Pancreas (tissue), 10 donors: ENCODE data around the gene SRRD. TPM values are rescaled to one million over a fixed set of nuclear protein-coding genes. Genes with fewer than 3 reads are reported as not detected.

ENCODE experiments used
- ATAC-seq, 4 donors: fragments of 200-7000 bp; cut with Tn5 transposase; one replicate each; pipeline versions ENCODE4 v1.8.0 to v1.9.1; 2020; ENCODE audit warnings: mild to moderate bottlenecking in 4 of 4, moderate library complexity in 4 of 4
- DNase-seq, 6 donors: peaks; one replicate each; pipeline ENCODE4 v3.0.0-alpha.2; 2020
- FAIRE-seq: peaks from 2 replicates; lab custom pipeline; 2012; peaks lifted over from hg19 to GRCh38; lab: Jason Lieb, UNC
- H3K27ac ChIP-seq, 4 donors: fragments of 200-600 bp; sonication (generic); 1 replicate in 3 of 4; 2 replicates in 1 of 4; pipeline versions ENCODE4 v1.5.0 to v1.8.0; 2020
- H3K27me3 ChIP-seq, 4 donors: fragments of 200-600 bp; one replicate each; pipeline ENCODE4 v1.8.0; 2021
- H3K36me3 ChIP-seq, 3 donors: fragments of 200-600 bp; sonication (generic) in 1 of 3; one replicate each; pipeline versions ENCODE4 v1.5.0 to v1.8.0; 2020 to 2021
- H3K4me1 ChIP-seq, 3 donors: fragments of 200-600 bp; one replicate each; pipeline ENCODE4 v1.8.0; 2021
- H3K4me3 ChIP-seq, 4 donors: fragments of 200-600 bp; sonication (generic) in 2 of 4; one replicate each; pipeline versions ENCODE4 v1.5.0 to v1.8.0; 2020 to 2021
- H3K9me3 ChIP-seq, 4 donors: fragments of 200-600 bp; one replicate each; pipeline ENCODE4 v1.8.0; 2021
- CTCF ChIP-seq, 4 donors: fragments of 200-600 bp; sonication (generic) in 3 of 4; IDR thresholded peaks; one replicate each; pipeline versions ENCODE4 v1.5.0 to v1.8.0; 2021; ENCODE audit warnings: antibody characterized with exemption in 4 of 4
- WGBS, 2 donors: extraction: QIAGEN DNeasy Blood & Tissue Kit; methylation state at CpG; one replicate each; pipeline ENCODE4 v1.1.7; 2013; 5-methylcytosine and 5-hydroxymethylcytosine counted together
- intact Hi-C, 3 donors: fragments of 100-400 bp; cut with DNase I; formaldehyde crosslinking; loops; one replicate each; pipeline versions ENCODE4 v1.11.1 to v1.14.2; 2022
- polyA plus RNA-seq, 2 donors: library from polyadenylated mRNA; stranded (reverse); fragments of 200-250 nt; gene quantifications; one replicate each; pipeline ENCODE4 v1.2.3, GENCODE V29; 2013
- total RNA-seq, 6 donors: library from RNA; stranded (reverse); fragmentation: NEBNext Ultra II Directional in 4 of 6; extraction: Animal tissue kit (Norgen Biotek cat#: 25700) in 4 of 6; gene quantifications; one replicate each; pipeline versions ENCODE4 v1.2.1 to v1.2.4, GENCODE V29; 2021 to 2023
- donor health status: healthy with polysubstance abuse.
- donor health status: DM: no; HTN: no; CAD: no; lungs with moderate emphysema.
- donor health status: DM: no; HTN: no; CAD: no.
- donor health status: control.
- donor health status: control.
- donor health status: Bipolar disorder and iron deficiency.
- donor health status: DM: yes; HTN: yes; CAD: no.
- donor health status: DM: no; HTN: no; CAD: no.
- donor health status: DM: no; HTN: no; CAD: no.
- donor health status: DM: yes; HTN: yes; CAD: no.

SRRD gene
- total and polyA plus RNA-seq, 8 donors = 6.3 to 13.6 (median 10.8) TPM

GRCh38 chr22:26445577-26446275 is 38.0 kb upstream of the SRRD start:
- FAIRE-seq = no peak
- ATAC-seq = peak in 2 of 4 donors; percentile 37 to 40
- intact Hi-C loops = no loop called here

GRCh38 chr22:26446808-26447515 is 36.7 kb upstream of the SRRD start:
- H3K4me1 ChIP-seq = no peaks in the 10 kb centered on the region
- H3K4me3 ChIP-seq = no peak overlapping the region
- ATAC-seq = no peak
- 85 to 89% methylated on average over 17 of the region's 17 CpGs for WGBS, 2 donors
- peaks cover 0 to 12% (median 0%) of the 10 kb centered on the region in 3 donors for H3K36me3 ChIP-seq
- H3K9me3 ChIP-seq = no peaks in the 10 kb centered on the region
- TF ChIP-seq CTCF (IDR thresholded peaks at IDR 0.05) = no peak
- no peaks in the 10 kb centered on the region for H3K27me3 ChIP-seq
- DNase-seq = no peak
- H3K27ac ChIP-seq = no peak overlapping the region
- intact Hi-C loops = no loop called here
- no peak for FAIRE-seq

More at GRCh38 chr22:26445577-26446275, 38.0 kb upstream of the SRRD start:
- no peak for DNase-seq
- TF ChIP-seq CTCF (IDR thresholded peaks at IDR 0.05) = no peak
- WGBS, 2 donors = 46 to 48% methylated on average over 15 of the region's 15 CpGs
- Histone ChIP-seq H3K4me1 (no peaks in the 10 kb centered on the region), H3K27me3 (no peaks in the 10 kb centered on the region), H3K36me3 (peaks cover 0 to 2% (median 0%) of the 10 kb centered on the region in 3 donors), H3K4me3 (no peak overlapping the region), H3K9me3 (no peaks in the 10 kb centered on the region), H3K27ac (no peak overlapping the region)

- ATAC-seq = no peak
- intact Hi-C loops = no loop called here
- Histone ChIP-seq H3K9me3 (no peaks in the 10 kb centered on the region), H3K27ac (no peak overlapping the region), H3K4me3 (no peak overlapping the region), H3K4me1 (no peaks in the 10 kb centered on the region), H3K36me3 (peaks cover 0 to 19% (median 0%) of the 10 kb centered on the region in 3 donors), H3K27me3 (no peaks in the 10 kb centered on the region)
- no peak for DNase-seq
- no peak for TF ChIP-seq CTCF (IDR thresholded peaks at IDR 0.05)
- WGBS, 2 donors = 71 to 75% methylated on average over 15 of the region's 15 CpGs
- no peak for FAIRE-seq
These were observed 35.9 kb upstream of the SRRD start for GRCh38 chr22:26447584-26448329.

GRCh38 chr22:26448334-26448733 is 35.3 kb upstream of the SRRD start:
- TF ChIP-seq CTCF (IDR thresholded peaks at IDR 0.05) = no peak
- FAIRE-seq (no peak), ATAC-seq (no peak), DNase-seq (no peak)
- H3K9me3 ChIP-seq = no peaks in the 10 kb centered on the region
- H3K4me1 ChIP-seq = no peaks in the 10 kb centered on the region
- no peak overlapping the region for H3K4me3 ChIP-seq
- no peak overlapping the region for H3K27ac ChIP-seq
- H3K36me3 ChIP-seq = peaks cover 0 to 24% (median 0%) of the 10 kb centered on the region in 3 donors
- intact Hi-C loops = no loop called here
- H3K27me3 ChIP-seq = no peaks in the 10 kb centered on the region
- WGBS, 2 donors = 72 to 83% methylated on average over 5 of the region's 5 CpGs
